Cardiac fibroblast (primary cell): ENCODE measurements around the gene HK1.

ENCODE experiments used
- DNase-seq, 2 donors: peaks; one replicate each; pipeline versions ENCODE4 v3.0.0 to v3.0.0-alpha.2; 2010; ENCODE audit warnings: low read depth in 2 of 2
- H3K4me3 ChIP-seq, 2 donors: replicated peaks in 1 of 2; 1 replicate in 1 of 2; 2 replicates in 1 of 2; pipeline ENCODE4 v1.5.1; 2011; ENCODE audit warnings: low read depth in 2 of 2, low read length in 2 of 2, mild to moderate bottlenecking in 2 of 2, moderate library complexity in 1 of 2
- TF ChIP-seq, protein P1 (sequence below): IDR thresholded peaks from one replicate; pipeline ENCODE4 v1.5.1; 2011; ENCODE audit warnings: low read depth, mild to moderate bottlenecking, low read length, inconsistent platforms

Gene HK1

DNA sequence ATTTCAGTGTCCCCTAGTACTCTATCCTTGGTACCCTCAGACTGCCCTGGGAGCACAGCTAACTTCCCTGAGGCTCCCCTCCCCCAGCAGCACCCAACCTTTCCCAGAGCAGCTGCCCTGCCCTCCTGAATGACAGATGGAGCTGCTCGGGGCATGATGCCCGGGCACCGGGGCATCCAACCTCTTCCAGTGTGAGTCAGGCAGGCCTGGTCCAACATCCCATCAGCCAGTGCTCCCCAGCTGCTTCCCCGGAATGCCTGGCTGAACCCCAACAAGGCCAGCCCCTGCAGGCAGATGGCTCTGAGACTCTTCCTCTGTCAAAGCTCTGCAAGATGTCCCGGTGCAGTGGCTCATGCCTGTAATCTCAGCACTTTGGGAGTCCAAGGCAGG lies 161.0 kb downstream of the HK1 start:
- peak in 1 of 2 donors; percentile 24 for DNase-seq
- TF ChIP-seq, protein P1, sequence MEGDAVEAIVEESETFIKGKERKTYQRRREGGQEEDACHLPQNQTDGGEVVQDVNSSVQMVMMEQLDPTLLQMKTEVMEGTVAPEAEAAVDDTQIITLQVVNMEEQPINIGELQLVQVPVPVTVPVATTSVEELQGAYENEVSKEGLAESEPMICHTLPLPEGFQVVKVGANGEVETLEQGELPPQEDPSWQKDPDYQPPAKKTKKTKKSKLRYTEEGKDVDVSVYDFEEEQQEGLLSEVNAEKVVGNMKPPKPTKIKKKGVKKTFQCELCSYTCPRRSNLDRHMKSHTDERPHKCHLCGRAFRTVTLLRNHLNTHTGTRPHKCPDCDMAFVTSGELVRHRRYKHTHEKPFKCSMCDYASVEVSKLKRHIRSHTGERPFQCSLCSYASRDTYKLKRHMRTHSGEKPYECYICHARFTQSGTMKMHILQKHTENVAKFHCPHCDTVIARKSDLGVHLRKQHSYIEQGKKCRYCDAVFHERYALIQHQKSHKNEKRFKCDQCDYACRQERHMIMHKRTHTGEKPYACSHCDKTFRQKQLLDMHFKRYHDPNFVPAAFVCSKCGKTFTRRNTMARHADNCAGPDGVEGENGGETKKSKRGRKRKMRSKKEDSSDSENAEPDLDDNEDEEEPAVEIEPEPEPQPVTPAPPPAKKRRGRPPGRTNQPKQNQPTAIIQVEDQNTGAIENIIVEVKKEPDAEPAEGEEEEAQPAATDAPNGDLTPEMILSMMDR: no peak
- no peak overlapping the region for H3K4me3 ChIP-seq

DNA sequence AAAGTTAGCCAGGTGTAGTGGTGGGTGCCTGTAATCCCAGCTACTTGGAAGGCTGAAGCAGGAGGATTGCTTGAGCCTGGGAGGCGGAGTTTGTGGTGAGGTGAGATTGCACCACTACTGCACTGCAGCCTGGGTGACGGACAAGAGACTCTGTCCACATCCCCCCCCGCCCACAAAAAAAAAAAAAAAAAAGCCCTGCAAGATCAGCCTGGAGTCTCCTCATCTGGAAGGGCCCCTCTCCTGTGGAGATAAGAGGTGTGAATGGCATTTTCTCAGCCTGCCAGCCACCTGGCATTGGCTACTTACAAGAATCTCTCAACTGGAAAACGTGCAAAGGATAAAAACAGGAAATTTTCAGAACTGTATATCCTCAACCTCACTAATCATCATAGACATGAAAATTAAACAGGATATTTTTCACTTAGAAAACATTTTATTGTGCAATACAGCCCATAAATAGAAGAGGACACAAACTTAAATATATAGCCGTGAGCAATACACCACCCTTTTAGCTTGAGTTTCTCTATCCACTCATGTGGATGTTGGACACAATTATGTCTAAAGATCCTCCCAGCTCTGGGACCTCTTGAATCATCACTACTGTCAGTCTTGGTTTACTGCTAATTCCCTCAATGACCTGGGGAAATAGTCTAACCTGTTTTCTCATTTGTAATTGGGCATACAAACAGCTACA lies 161.7 kb downstream of the HK1 start:
- DNase-seq: peak; percentile 61 to 74
- no peak overlapping the region for H3K4me3 ChIP-seq
- TF ChIP-seq, protein P1: no peak

DNA sequence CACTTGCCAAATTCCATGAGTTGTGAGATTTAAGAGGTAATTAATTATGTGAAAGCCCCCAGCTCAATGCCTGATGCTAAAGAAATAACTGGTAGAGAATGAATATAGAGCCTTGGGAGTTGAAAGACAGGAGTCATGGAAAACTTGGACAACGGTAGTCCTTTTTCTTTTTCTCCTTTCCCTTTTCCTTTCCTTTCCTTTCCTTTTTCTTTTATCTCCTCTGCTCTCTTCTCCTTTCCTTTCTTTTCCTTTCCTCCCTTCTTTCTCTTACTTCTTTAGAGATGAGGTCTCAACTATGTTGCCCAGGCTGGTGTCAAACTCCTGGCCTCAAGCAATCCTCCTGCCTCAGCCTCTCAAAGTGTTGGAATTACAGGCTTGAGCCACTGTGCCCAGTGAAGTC lies 165.1 kb downstream of the HK1 start:
- TF ChIP-seq, protein P1: no peak
- no peak for DNase-seq
- no peak overlapping the region for H3K4me3 ChIP-seq

DNA sequence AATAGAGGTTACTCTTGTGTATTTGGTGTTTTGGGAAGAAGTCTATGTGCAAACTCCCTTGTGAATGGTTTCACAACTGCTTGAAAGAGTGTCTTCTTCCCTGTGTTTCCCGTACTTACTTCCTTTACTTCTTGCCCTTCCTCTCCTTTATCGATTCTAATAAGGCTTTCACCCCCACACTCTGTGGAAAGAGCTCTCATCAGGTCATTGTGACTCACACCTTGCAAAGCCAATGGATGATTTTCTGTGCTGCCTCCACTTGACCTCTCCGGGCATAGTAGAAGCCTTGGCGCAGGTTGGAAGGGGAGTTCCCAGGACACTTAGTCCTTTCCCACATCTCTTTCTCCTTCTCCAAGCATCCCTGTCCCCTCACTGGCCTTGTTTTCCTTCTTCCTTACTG lies 166.7 kb downstream of the HK1 start:
- peak in 1 of 2 donors; percentile 40 for DNase-seq
- no peak overlapping the region for H3K4me3 ChIP-seq
- TF ChIP-seq, protein P1: no peak

DNA sequence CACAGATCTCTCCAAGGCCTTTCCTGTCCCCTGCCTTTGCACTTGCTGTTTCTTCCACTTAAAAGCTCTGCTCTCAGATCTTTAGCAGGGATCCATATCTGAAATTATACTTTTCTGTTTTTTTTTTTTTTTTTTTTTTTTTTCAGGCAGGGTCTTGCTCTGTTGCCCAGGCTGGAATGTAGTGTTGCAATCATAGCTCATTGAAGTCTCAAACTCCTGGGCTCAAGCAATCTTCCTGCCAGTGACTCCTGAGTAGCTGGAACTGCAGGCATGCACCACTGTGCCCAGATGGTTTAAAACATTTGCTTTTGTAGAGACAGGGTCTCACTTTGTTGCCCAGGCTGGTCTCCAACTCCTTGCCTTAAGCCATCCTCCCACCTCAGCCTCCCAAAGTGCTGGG lies 167.9 kb downstream of the HK1 start:
- TF ChIP-seq, protein P1: no peak
- H3K4me3 ChIP-seq: no peak overlapping the region
- peak; percentile 36 to 59 for DNase-seq

DNA sequence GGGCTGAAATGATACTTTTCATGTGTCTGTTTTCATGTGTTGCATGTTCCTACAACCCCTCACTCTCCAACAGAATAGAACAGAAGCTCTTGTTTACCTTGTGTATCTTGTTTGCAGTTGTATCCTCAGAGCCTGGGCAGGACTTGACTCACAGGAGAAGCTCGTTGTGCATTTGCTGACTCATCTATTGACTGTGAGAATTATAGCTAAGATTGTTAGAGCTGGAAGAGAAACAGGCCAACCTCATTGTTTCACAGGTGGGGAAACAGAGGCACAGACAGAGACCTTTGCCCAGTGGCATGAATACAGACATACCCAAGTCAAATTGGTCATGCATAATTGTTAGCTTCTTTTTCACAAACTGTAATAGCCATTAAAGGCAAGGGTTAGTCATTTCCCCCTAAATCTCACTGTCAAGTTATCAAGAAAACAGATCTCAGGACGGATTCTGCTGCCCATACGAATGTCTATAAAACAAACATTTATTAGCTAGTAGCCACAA lies 168.4 kb downstream of the HK1 start:
- TF ChIP-seq, protein P1: no peak
- DNase-seq: peak; percentile 70 to 95
- no peak overlapping the region for H3K4me3 ChIP-seq
